Activated naive CD8-positive, alpha-beta T cell treated with anti-CD3 and anti-CD28 coated beads for 36 hours (primary cell): Measurements from ENCODE around the gene RAB4A. TPM values are rescaled to one million over a fixed set of nuclear protein-coding genes. Genes with fewer than 3 reads are reported as not detected.

Source experiments
- DNase-seq: peaks from one replicate; pipeline ENCODE4 v3.0.0; 2021
- H3K27ac Mint-ChIP-seq: one replicate; pipeline ENCODE4 v1.8.0; 2022; ENCODE audit warnings: mild to moderate bottlenecking, moderate library complexity, mixed read lengths
- H3K27me3 Mint-ChIP-seq: one replicate; pipeline ENCODE4 v1.8.0; 2022; ENCODE audit warnings: mild to moderate bottlenecking, mixed read lengths
- H3K36me3 Mint-ChIP-seq: one replicate; pipeline ENCODE4 v1.8.0; 2021; ENCODE audit warnings: mild to moderate bottlenecking, mixed read lengths
- H3K4me1 Mint-ChIP-seq: one replicate; pipeline ENCODE4 v1.8.0; 2021; ENCODE audit warnings: mixed read lengths
- H3K4me3 Mint-ChIP-seq: one replicate; pipeline ENCODE4 v1.8.0; 2022; ENCODE audit warnings: mild to moderate bottlenecking, moderate library complexity, mixed read lengths
- H3K9me3 Mint-ChIP-seq: one replicate; pipeline ENCODE4 v1.8.0; 2022; ENCODE audit warnings: mixed read lengths
- total RNA-seq, 2 experiments: library from RNA; stranded (reverse); gene quantifications; one replicate each; pipeline ENCODE4 v1.2.3, GENCODE V29; 2021

The RAB4A gene
- total RNA-seq, 2 experiments from 2014 or later: 36.0 to 36.9 TPM

- Mint-ChIP-seq H3K27me3 (no peaks in the 10 kb centered on the region), H3K36me3 (peaks cover 22% of the 10 kb centered on the region)
These were observed 22.8 kb downstream of the RAB4A start for GRCh38 chr1:229293528-229294204.

DNA sequence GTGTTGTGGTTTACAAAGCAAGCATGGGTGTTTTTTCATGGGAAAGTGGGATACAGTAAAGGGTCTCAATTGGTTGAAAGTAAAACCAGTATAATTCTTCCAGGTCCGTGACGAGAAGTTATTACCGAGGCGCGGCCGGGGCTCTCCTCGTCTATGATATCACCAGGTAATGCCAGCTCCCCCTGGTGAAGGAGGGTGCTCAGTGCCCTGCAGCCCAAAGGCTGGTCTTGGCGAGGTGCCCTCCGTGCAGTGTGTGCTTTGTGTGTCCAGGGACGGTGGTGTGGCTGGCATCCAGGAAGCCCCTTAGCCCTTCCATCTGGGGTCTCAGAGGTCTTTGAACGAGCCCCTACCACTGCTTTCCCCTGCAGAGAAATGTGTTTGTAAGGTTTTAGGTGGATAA lies 24.8 kb downstream of the RAB4A start:
- peaks cover 19% of the 10 kb centered on the region for H3K36me3 Mint-ChIP-seq
- H3K27ac Mint-ChIP-seq: no peak overlapping the region
- peaks cover 2% of the 10 kb centered on the region for H3K9me3 Mint-ChIP-seq
- DNase-seq: no peak
- H3K27me3 Mint-ChIP-seq: no peaks in the 10 kb centered on the region
- no peak overlapping the region for H3K4me3 Mint-ChIP-seq
- H3K4me1 Mint-ChIP-seq: no peaks in the 10 kb centered on the region

More at GRCh38 chr1:229293528-229294204, 22.8 kb downstream of the RAB4A start:
- Mint-ChIP-seq H3K4me1 (no peaks in the 10 kb centered on the region), H3K9me3 (peaks cover 2% of the 10 kb centered on the region), H3K4me3 (no peak overlapping the region), H3K27ac (no peak overlapping the region)
- DNase-seq: no peak

GRCh38 chr1:229296541-229296941 lies 25.6 kb downstream of the RAB4A start:
- Mint-ChIP-seq H3K9me3 (no peaks in the 10 kb centered on the region), H3K27me3 (no peaks in the 10 kb centered on the region), H3K4me1 (no peaks in the 10 kb centered on the region), H3K4me3 (no peak overlapping the region), H3K36me3 (peaks cover 14% of the 10 kb centered on the region), H3K27ac (no peak overlapping the region)
- DNase-seq: no peak

GRCh38 chr1:229297746-229298145 lies 26.8 kb downstream of the RAB4A start:
- no peaks in the 10 kb centered on the region for H3K27me3 Mint-ChIP-seq
- H3K9me3 Mint-ChIP-seq: no peaks in the 10 kb centered on the region
- DNase-seq: no peak
- H3K36me3 Mint-ChIP-seq: peaks cover 14% of the 10 kb centered on the region
- H3K4me3 Mint-ChIP-seq: no peak overlapping the region
- no peaks in the 10 kb centered on the region for H3K4me1 Mint-ChIP-seq
- H3K27ac Mint-ChIP-seq: no peak overlapping the region

GRCh38 chr1:229298420-229298819 lies 27.5 kb downstream of the RAB4A start:
- Mint-ChIP-seq H3K4me3 (no peak overlapping the region), H3K27ac (no peak overlapping the region), H3K36me3 (peaks cover 15% of the 10 kb centered on the region), H3K27me3 (no peaks in the 10 kb centered on the region), H3K4me1 (no peaks in the 10 kb centered on the region), H3K9me3 (no peaks in the 10 kb centered on the region)
- no peak for DNase-seq

- no peak overlapping the region for H3K27ac Mint-ChIP-seq
- no peaks in the 10 kb centered on the region for H3K9me3 Mint-ChIP-seq
- DNase-seq: no peak
- H3K4me3 Mint-ChIP-seq: no peak overlapping the region
- peaks cover 15% of the 10 kb centered on the region for H3K36me3 Mint-ChIP-seq
- H3K27me3 Mint-ChIP-seq: no peaks in the 10 kb centered on the region
- H3K4me1 Mint-ChIP-seq: no peaks in the 10 kb centered on the region
These were observed 28.1 kb downstream of the RAB4A start for GRCh38 chr1:229298887-229299503.

GRCh38 chr1:229300099-229300757 lies 29.3 kb downstream of the RAB4A start:
- Mint-ChIP-seq H3K27ac (no peak overlapping the region), H3K36me3 (peaks cover 17% of the 10 kb centered on the region)

GRCh38 chr1:229302740-229303139 lies 31.8 kb downstream of the RAB4A start:
- Mint-ChIP-seq H3K27me3 (no peaks in the 10 kb centered on the region), H3K36me3 (peaks cover 18% of the 10 kb centered on the region), H3K4me1 (peaks cover 10% of the 10 kb centered on the region), H3K4me3 (no peak overlapping the region), H3K27ac (no peak overlapping the region), H3K9me3 (no peaks in the 10 kb centered on the region)
- DNase-seq: no peak

More at GRCh38 chr1:229300099-229300757, 29.3 kb downstream of the RAB4A start:
- H3K27me3 Mint-ChIP-seq: no peaks in the 10 kb centered on the region
- no peak overlapping the region for H3K4me3 Mint-ChIP-seq
- no peaks in the 10 kb centered on the region for H3K9me3 Mint-ChIP-seq
- H3K4me1 Mint-ChIP-seq: peaks cover 1% of the 10 kb centered on the region
- no peak for DNase-seq

GRCh38 chr1:229303855-229304254 lies 32.9 kb downstream of the RAB4A start:
- Mint-ChIP-seq H3K27me3 (no peaks in the 10 kb centered on the region), H3K4me1 (peaks cover 10% of the 10 kb centered on the region), H3K27ac (no peak overlapping the region), H3K36me3 (peaks cover 18% of the 10 kb centered on the region), H3K9me3 (no peaks in the 10 kb centered on the region), H3K4me3 (no peak overlapping the region)
- DNase-seq: no peak

- Mint-ChIP-seq H3K4me3 (no peak overlapping the region), H3K27me3 (no peaks in the 10 kb centered on the region), H3K9me3 (no peaks in the 10 kb centered on the region), H3K4me1 (peaks cover 10% of the 10 kb centered on the region), H3K36me3 (peaks cover 12% of the 10 kb centered on the region), H3K27ac (no peak overlapping the region)
- no peak for DNase-seq
These were observed 34.5 kb downstream of the RAB4A start for GRCh38 chr1:229305392-229305791.

DNA sequence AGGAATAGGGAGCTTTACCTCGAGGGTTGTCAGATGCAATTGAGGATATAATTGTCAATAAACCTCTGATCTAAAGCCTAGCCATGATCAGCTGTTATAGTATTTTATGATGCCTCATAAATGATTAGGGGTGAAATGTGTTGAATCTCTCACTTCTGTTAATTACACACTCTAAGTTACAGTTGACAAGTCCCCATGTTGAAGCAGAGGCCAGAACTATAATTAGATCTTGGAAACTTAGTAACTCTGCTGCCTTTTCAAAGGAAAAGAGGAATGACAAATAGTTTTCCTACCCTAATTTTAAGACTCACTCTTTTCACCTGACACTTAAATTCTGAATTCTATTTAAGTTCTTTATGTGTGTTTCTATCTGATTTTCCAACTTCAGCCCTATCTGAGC lies 38.2 kb downstream of the RAB4A start:
- Mint-ChIP-seq H3K9me3 (no peaks in the 10 kb centered on the region), H3K27ac (no peak overlapping the region), H3K36me3 (peaks cover 6% of the 10 kb centered on the region), H3K4me1 (peaks cover 10% of the 10 kb centered on the region), H3K4me3 (no peak overlapping the region), H3K27me3 (no peaks in the 10 kb centered on the region)
- no peak for DNase-seq

- peaks cover 10% of the 10 kb centered on the region for H3K4me1 Mint-ChIP-seq
- peaks cover 4% of the 10 kb centered on the region for H3K36me3 Mint-ChIP-seq
- no peaks in the 10 kb centered on the region for H3K9me3 Mint-ChIP-seq
- no peaks in the 10 kb centered on the region for H3K27me3 Mint-ChIP-seq
- no peak overlapping the region for H3K4me3 Mint-ChIP-seq
- no peak overlapping the region for H3K27ac Mint-ChIP-seq
- DNase-seq: no peak
These were observed 38.8 kb downstream of the RAB4A start for GRCh38 chr1:229309684-229310083.

DNA sequence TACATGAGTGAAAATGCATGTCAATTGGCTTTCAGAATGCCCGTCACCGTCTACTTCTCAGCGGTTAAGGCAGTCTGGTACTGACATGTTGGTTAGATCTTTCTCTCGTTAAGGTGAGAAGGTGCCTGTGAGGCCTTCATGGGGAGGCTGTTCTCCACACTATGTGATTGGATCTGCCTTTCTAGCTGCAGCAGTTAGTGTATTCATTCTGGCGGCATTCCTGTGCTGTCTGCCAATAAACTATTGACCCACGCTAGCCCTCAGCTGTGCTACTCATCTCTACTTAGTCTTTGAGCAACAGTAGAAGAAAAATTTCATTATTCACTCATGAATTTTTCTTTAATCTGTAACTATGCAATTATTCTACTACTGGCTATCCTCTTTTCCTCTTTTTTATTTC lies 39.9 kb downstream of the RAB4A start:
- Mint-ChIP-seq H3K4me3 (no peak overlapping the region), H3K27ac (no peak overlapping the region), H3K27me3 (no peaks in the 10 kb centered on the region), H3K36me3 (peaks cover 4% of the 10 kb centered on the region), H3K4me1 (peaks cover 3% of the 10 kb centered on the region), H3K9me3 (no peaks in the 10 kb centered on the region)
- no peak for DNase-seq

GRCh38 chr1:229316166-229316565 lies 45.3 kb downstream of the RAB4A start:
- no peak for DNase-seq
- Mint-ChIP-seq H3K27me3 (no peaks in the 10 kb centered on the region), H3K9me3 (no peaks in the 10 kb centered on the region), H3K4me3 (no peak overlapping the region), H3K4me1 (no peaks in the 10 kb centered on the region), H3K36me3 (peaks cover 18% of the 10 kb centered on the region), H3K27ac (no peak overlapping the region)

DNA sequence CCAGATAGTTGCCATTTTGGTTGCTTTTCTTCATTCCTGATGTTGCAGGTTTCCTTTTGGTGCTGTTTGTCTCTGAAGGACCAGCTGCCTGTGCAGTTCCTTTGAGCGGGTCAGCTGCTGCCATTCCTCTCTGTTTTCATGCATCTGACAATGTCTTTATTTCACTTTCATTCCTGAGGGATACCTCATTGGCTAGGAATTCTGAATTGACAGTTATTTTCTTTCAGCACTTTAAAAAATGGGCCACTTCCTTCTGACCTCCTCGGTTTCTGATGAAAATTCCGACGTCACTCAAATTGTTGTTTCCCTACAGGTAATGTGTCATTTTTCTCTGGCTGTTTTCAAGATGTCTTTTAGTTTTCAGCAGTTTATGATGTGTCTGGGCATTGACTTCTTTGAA lies 47.1 kb downstream of the RAB4A start:
- no peaks in the 10 kb centered on the region for H3K27me3 Mint-ChIP-seq
- no peaks in the 10 kb centered on the region for H3K4me1 Mint-ChIP-seq
- no peak for DNase-seq
- no peak overlapping the region for H3K27ac Mint-ChIP-seq
- H3K36me3 Mint-ChIP-seq: peaks cover 15% of the 10 kb centered on the region
- H3K9me3 Mint-ChIP-seq: no peaks in the 10 kb centered on the region
- no peak overlapping the region for H3K4me3 Mint-ChIP-seq
